Fibroblast of lung (primary cell): ENCODE data around the gene OR6S1. TPM values are rescaled to one million over a fixed set of nuclear protein-coding genes. Genes with fewer than 3 reads are reported as not detected.
A peak's percentile ranks its signal among the peaks of the same experiment; 100 is the strongest.

ENCODE experiments used
- DNase-seq, 2 donors: peaks; one replicate each; pipeline versions ENCODE4 v3.0.0 to v3.0.0-alpha.2; 2010; ENCODE audit warnings: low read depth in 2 of 2
- H2AFZ ChIP-seq: 2 replicates; pipeline ENCODE4 v1.5.1; 2012; ENCODE audit warnings: low read length, control low read depth, inconsistent platforms
- H3K27ac ChIP-seq: 2 replicates; pipeline ENCODE4 v1.5.1; 2011; ENCODE audit warnings: low read length, control low read depth; ENCODE audit not compliant: insufficient read depth
- H3K27me3 ChIP-seq: 2 replicates; pipeline ENCODE4 v1.5.1; 2011; ENCODE audit warnings: mild to moderate bottlenecking, low read length; ENCODE audit not compliant: control insufficient read depth, insufficient read depth
- H3K36me3 ChIP-seq: 2 replicates; pipeline ENCODE4 v1.5.1; 2011; ENCODE audit warnings: low read length; ENCODE audit not compliant: control insufficient read depth, insufficient read depth
- H3K4me1 ChIP-seq: 2 replicates; pipeline ENCODE4 v1.5.1; 2011; ENCODE audit warnings: low read length; ENCODE audit not compliant: control insufficient read depth, insufficient read depth; ENCODE audit errors: extremely low read depth
- H3K4me2 ChIP-seq: 2 replicates; pipeline ENCODE4 v1.5.1; 2011; ENCODE audit warnings: low read length, control low read depth; ENCODE audit not compliant: insufficient read depth; ENCODE audit errors: extremely low read depth
- H3K4me3 ChIP-seq, 4 experiments: fragments of 200-600 bp in 1 of 4; sonication (generic) in 1 of 4; replicated peaks in 1 of 4; 2 replicates each; pipeline ENCODE4 v1.5.1; 2011 to 2016; ENCODE audit warnings: low read length in 4 of 4, low read depth in 3 of 4, mild to moderate bottlenecking in 3 of 4, control low read depth in 2 of 4, inconsistent platforms in 1 of 4, mixed read lengths in 1 of 4; ENCODE audit not compliant: insufficient read depth in 1 of 4; ENCODE audit errors: control extremely low read depth in 1 of 4
- H3K79me2 ChIP-seq: 2 replicates; pipeline ENCODE4 v1.5.1; 2012; ENCODE audit warnings: mild to moderate bottlenecking, low read length, inconsistent platforms; ENCODE audit not compliant: control insufficient read depth, insufficient read depth
- H3K9ac ChIP-seq: 2 replicates; pipeline ENCODE4 v1.5.1; 2011; ENCODE audit warnings: mild to moderate bottlenecking, low read length, control low read depth; ENCODE audit not compliant: insufficient read depth
- H3K9me3 ChIP-seq: 2 replicates; pipeline ENCODE4 v1.5.1; 2012; ENCODE audit warnings: low read depth, low read length; ENCODE audit not compliant: control insufficient read depth, insufficient read depth
- H4K20me1 ChIP-seq: 2 replicates; pipeline ENCODE4 v1.5.1; 2011; ENCODE audit warnings: low read length; ENCODE audit not compliant: control insufficient read depth, insufficient read depth; ENCODE audit errors: extremely low read depth
- EZH2 ChIP-seq: IDR thresholded peaks from 2 replicates; pipeline ENCODE4 v1.5.1; 2012; ENCODE audit warnings: low read length, control low read depth, mild to moderate bottlenecking; ENCODE audit errors: missing control alignments
- polyA plus RNA-seq, 2 donors: library from polyadenylated mRNA; depleted of rRNA in 1 of 2; stranded (reverse) in 1 of 2; unstranded in 1 of 2; fragments of >200 nt; gene quantifications; 2 replicates each; pipeline ENCODE4 v1.2.1, GENCODE V29; 2011 to 2012; ENCODE audit warnings: missing spikeins in 1 of 2
- total RNA-seq: library from RNA; depleted of rRNA; stranded (reverse); fragments of >200 nt; gene quantifications from 2 replicates; pipeline ENCODE4 v1.2.1, GENCODE V29; 2014
- TF ChIP-seq, protein P1 (sequence below), 2 donors: IDR thresholded peaks in 1 of 2; conservative IDR thresholded peaks in 1 of 2; 1 replicate in 1 of 2; 2 replicates in 1 of 2; pipeline ENCODE4 v1.5.1; 2011 to 2012; ENCODE audit warnings: low read length in 2 of 2, control low read depth in 1 of 2, inconsistent platforms in 1 of 2, low read depth in 1 of 2, mild to moderate bottlenecking in 1 of 2

Gene OR6S1
- total and polyA plus RNA-seq, 2 donors (not counting 1 experiment from before 2014, with no cell fraction given): not detected

DNA sequence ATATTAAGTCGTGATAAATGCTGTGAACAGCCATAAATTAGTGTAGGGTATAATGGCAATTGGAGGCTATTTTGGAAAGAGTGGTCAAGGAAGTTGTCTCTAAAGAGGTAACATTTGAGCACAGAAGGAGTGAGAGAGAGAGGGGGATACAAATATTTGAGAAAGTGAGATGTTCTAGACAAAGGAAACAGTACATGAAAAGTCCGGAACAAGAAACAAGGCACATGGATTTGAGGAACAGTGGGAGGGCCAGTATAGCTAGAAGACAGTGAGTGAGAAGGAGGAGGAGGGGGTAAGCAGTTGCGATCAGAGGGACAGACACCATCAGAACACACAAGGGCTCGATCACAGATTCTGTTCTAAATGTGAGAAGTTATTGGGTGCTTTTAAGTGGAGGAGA, 30.2 kb downstream of the OR6S1 start:
- no peaks in the 10 kb centered on the region for H3K27me3 ChIP-seq

DNA sequence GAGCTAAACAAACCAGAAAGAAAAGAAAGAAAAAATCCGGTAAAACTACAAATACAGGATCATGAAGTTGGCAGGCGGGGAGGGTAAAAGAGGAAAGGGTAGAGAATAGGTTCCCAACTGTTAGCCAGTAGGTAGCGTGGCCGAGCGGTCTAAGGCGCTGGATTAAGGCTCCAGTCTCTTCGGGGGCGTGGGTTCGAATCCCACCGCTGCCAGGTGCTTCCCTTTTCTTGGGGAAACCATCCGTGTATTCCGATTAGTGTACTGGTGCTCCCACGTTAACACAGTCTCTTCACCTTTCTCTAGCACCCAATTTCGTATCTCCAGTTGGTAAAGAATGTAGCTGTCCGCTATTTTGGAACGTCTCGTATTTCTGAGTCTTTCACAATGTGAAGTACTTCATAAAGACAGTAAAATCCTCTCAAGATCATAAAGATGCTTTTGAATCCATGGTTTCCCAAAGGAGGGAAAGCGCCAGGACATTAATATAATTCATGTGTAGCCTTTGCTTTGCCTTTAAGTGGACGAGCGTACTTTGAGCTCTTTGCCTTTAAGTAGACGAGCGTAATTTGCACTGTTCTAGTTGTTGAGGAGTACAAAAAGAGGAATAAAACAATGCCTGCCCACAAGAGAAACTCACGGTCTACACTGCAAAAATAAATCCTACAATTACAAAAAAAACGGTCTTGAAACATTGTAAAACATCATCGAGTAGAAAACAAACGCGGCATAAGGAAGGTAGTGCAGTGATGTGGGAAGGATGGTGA, 31.3 kb downstream of the OR6S1 start:
- DNase-seq: peak; percentile 69 to 78
- Histone ChIP-seq H2AFZ (peak overlapping the region; percentile 93), H3K27me3 (no peaks in the 10 kb centered on the region), H3K79me2 (no peaks in the 10 kb centered on the region), H3K27ac (no peak overlapping the region), H3K9ac (peak overlapping the region; percentile 61), H3K4me1 (no peaks in the 10 kb centered on the region), H4K20me1 (no peaks in the 10 kb centered on the region), H3K36me3 (no peaks in the 10 kb centered on the region), H3K4me3 (peak overlapping the region; percentile 67 to 92 (median 89)), H3K9me3 (no peaks in the 10 kb centered on the region), H3K4me2 (peak overlapping the region; percentile 70)
- TF ChIP-seq, protein P1, sequence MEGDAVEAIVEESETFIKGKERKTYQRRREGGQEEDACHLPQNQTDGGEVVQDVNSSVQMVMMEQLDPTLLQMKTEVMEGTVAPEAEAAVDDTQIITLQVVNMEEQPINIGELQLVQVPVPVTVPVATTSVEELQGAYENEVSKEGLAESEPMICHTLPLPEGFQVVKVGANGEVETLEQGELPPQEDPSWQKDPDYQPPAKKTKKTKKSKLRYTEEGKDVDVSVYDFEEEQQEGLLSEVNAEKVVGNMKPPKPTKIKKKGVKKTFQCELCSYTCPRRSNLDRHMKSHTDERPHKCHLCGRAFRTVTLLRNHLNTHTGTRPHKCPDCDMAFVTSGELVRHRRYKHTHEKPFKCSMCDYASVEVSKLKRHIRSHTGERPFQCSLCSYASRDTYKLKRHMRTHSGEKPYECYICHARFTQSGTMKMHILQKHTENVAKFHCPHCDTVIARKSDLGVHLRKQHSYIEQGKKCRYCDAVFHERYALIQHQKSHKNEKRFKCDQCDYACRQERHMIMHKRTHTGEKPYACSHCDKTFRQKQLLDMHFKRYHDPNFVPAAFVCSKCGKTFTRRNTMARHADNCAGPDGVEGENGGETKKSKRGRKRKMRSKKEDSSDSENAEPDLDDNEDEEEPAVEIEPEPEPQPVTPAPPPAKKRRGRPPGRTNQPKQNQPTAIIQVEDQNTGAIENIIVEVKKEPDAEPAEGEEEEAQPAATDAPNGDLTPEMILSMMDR (conservative IDR thresholded peaks at IDR 0.05 in 1 of 2, IDR thresholded peaks at IDR 0.05 in 1 of 2; ENCODE audit: low read depth in 1 of 2, low read length in 2 of 2): no peak
- TF ChIP-seq EZH2: no peak

More for the DNA sequence above, 30.2 kb downstream of the OR6S1 start:
- Histone ChIP-seq H3K9ac (no peak overlapping the region), H3K27ac (no peak overlapping the region), H3K36me3 (no peaks in the 10 kb centered on the region), H3K4me2 (no peak overlapping the region), H3K79me2 (no peaks in the 10 kb centered on the region), H2AFZ (no peak overlapping the region), H4K20me1 (no peaks in the 10 kb centered on the region), H3K4me1 (no peaks in the 10 kb centered on the region), H3K9me3 (no peaks in the 10 kb centered on the region), H3K4me3 (no peak overlapping the region)
- TF ChIP-seq, protein P1 (conservative IDR thresholded peaks at IDR 0.05 in 1 of 2, IDR thresholded peaks at IDR 0.05 in 1 of 2; ENCODE audit: low read depth in 1 of 2, low read length in 2 of 2): no peak
- TF ChIP-seq EZH2: no peak
- DNase-seq: no peak

DNA sequence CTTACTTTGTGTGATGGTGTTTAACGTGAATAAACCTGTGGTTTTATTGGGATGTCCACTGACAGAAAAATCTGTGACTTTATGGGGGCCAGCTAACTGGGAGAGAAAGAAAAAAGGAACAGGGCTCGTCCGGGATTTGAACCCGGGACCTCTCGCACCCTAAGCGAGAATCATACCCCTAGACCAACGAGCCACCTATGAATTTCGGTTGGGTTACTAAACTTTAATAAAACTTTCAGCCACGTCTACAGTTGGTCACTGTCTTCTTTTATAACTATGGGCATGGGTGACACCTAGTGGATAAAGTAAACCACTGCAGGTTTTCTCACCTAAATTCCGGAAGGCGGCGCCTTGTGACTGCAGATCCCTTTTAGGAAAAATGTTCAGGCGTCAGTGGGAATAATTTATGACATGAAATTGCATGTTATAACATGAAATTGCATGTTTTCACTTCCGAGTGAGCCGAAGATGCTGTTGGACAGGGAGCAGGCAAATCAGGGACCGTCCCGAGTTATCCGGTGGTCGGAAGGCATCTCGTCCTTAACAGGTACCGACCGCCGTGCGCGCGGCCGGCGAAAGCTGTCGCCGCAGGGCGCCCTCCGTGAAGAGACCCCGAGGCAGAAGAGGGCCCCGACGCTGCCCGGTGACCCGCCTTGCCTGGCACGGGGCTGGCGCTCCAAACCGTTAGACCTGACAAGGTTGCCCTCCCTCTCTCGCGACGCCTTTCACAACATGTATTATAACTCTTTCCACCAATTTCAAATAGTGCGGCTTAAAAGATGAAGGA, 32.1 kb downstream of the OR6S1 start:
- no peak overlapping the region for H3K27ac ChIP-seq

More for the DNA sequence above, 32.1 kb downstream of the OR6S1 start:
- Histone ChIP-seq H3K9me3 (no peaks in the 10 kb centered on the region), H2AFZ (peak overlapping the region; percentile 93), H3K4me2 (peak overlapping the region; percentile 70), H3K4me3 (peak overlapping the region; percentile 67 to 92 (median 89)), H4K20me1 (no peaks in the 10 kb centered on the region), H3K36me3 (no peaks in the 10 kb centered on the region), H3K27me3 (no peaks in the 10 kb centered on the region), H3K9ac (peak overlapping the region; percentile 61), H3K79me2 (no peaks in the 10 kb centered on the region), H3K4me1 (no peaks in the 10 kb centered on the region)
- TF ChIP-seq, protein P1 (conservative IDR thresholded peaks at IDR 0.05 in 1 of 2, IDR thresholded peaks at IDR 0.05 in 1 of 2; ENCODE audit: low read depth in 1 of 2, low read length in 2 of 2): peak; percentile 91 to 92
- no peak for TF ChIP-seq EZH2
- DNase-seq: peak; percentile 73 to 89
